Neural cell (in vitro differentiated cells): Measurements from ENCODE around the gene MS4A12. TPM values are rescaled to one million over a fixed set of nuclear protein-coding genes. Genes with fewer than 3 reads are reported as not detected.

Experiments used
- H2AFZ ChIP-seq: fragments of 200-600, 300-800 bp; sonication (generic), shearing (Covaris generic); 2 replicates; pipeline ENCODE4 v1.6.0; 2014; ENCODE audit warnings: low read depth, mild to moderate bottlenecking, antibody characterized with exemption, low read length, moderate library complexity
- H3F3A ChIP-seq: fragments of 200-600 bp; shearing (Covaris generic); 2 replicates; pipeline ENCODE4 v1.6.1; 2016; ENCODE audit warnings: mild to moderate bottlenecking, moderate library complexity, mixed read lengths, antibody characterized with exemption, low read length; ENCODE audit not compliant: insufficient read depth, poor library complexity, severe bottlenecking
- H3K27ac ChIP-seq: fragments of 200-600, 300-800 bp; sonication (generic), shearing (Covaris generic); 2 replicates; pipeline ENCODE4 v1.5.1; 2014; ENCODE audit warnings: mild to moderate bottlenecking, low read length, moderate library complexity
- H3K27me3 ChIP-seq: fragments of 300-800, 200-600 bp; sonication (generic), shearing (Covaris generic); 2 replicates; pipeline ENCODE4 v1.6.0; 2014; ENCODE audit warnings: mild to moderate bottlenecking, low read depth, low read length, moderate library complexity; ENCODE audit not compliant: insufficient read depth
- H3K36me3 ChIP-seq: fragments of 300-800, 200-600 bp; sonication (generic), shearing (Covaris generic); 2 replicates; pipeline ENCODE4 v1.5.1; 2014; ENCODE audit warnings: mild to moderate bottlenecking, antibody characterized with exemption, low read length, moderate library complexity; ENCODE audit not compliant: insufficient read depth
- H3K4me2 ChIP-seq: fragments of 300-800, 200-600 bp; sonication (generic), shearing (Covaris generic); 2 replicates; pipeline ENCODE4 v1.6.0; 2014; ENCODE audit warnings: mild to moderate bottlenecking, low read length
- H3K4me3 ChIP-seq: fragments of 300-800, 200-600 bp; sonication (generic), shearing (Covaris generic); 2 replicates; pipeline ENCODE4 v1.5.1; 2014; ENCODE audit warnings: mild to moderate bottlenecking, low read length, moderate library complexity
- H3K79me2 ChIP-seq: fragments of 200-600 bp; shearing (Covaris generic); replicated peaks from 2 replicates; pipeline ENCODE4 v1.6.0; 2014; ENCODE audit warnings: mild to moderate bottlenecking, low read length, moderate library complexity; ENCODE audit not compliant: insufficient read depth
- H3K9ac ChIP-seq: fragments of 300-800, 200-600 bp; sonication (generic), shearing (Covaris generic); 2 replicates; pipeline ENCODE4 v1.6.1; 2016; ENCODE audit warnings: mild to moderate bottlenecking, low read length, mixed read lengths
- H3K9me2 ChIP-seq: fragments of 200-600 bp; shearing (Covaris generic); 2 replicates; pipeline ENCODE4 v1.6.1; 2016; ENCODE audit warnings: mild to moderate bottlenecking, low read length, mixed read lengths; ENCODE audit not compliant: insufficient read depth
- H3K9me3 ChIP-seq: fragments of 200-600, 300-800 bp; sonication (generic), shearing (Covaris generic); 2 replicates; pipeline ENCODE4 v1.6.1; 2016; ENCODE audit warnings: mild to moderate bottlenecking, mixed run types, low read length, moderate library complexity, mixed read lengths
- H4K20me1 ChIP-seq: fragments of 200-600 bp; shearing (Covaris generic); 2 replicates; pipeline ENCODE4 v1.6.1; 2016; ENCODE audit warnings: mild to moderate bottlenecking, mixed run types; ENCODE audit not compliant: insufficient read depth
- CTCF ChIP-seq: fragments of 450-650 bp; IDR thresholded peaks from 2 replicates; pipeline ENCODE4 v1.5.1; 2014; ENCODE audit warnings: antibody characterized with exemption, mild to moderate bottlenecking, moderate library complexity; ENCODE audit not compliant: poor library complexity, severe bottlenecking
- EP300 ChIP-seq: fragments of 450-650 bp; conservative IDR thresholded peaks from 2 replicates; pipeline ENCODE4 v1.6.1; 2014; ENCODE audit warnings: antibody characterized with exemption, mild to moderate bottlenecking, moderate library complexity; ENCODE audit not compliant: poor library complexity, severe bottlenecking
- EZH2 ChIP-seq: fragments of 200-600, 300-800 bp; shearing (Covaris generic), sonication (generic); IDR thresholded peaks from 2 replicates; pipeline ENCODE4 v1.6.1; 2014; ENCODE audit warnings: antibody characterized with exemption, low read length, borderline replicate concordance, mild to moderate bottlenecking; ENCODE audit not compliant: insufficient read depth, poor library complexity, severe bottlenecking
- MXI1 ChIP-seq: fragments of 450-650 bp; conservative IDR thresholded peaks from 2 replicates; pipeline ENCODE4 v1.6.1; 2014; ENCODE audit warnings: antibody characterized with exemption, mild to moderate bottlenecking; ENCODE audit not compliant: poor library complexity, severe bottlenecking
- POLR2AphosphoS5 ChIP-seq: IDR thresholded peaks from 2 replicates; pipeline ENCODE4 v1.6.1; 2012
- RAD21 ChIP-seq: fragments of 450-650 bp; conservative IDR thresholded peaks from 2 replicates; pipeline ENCODE4 v1.6.1; 2014; ENCODE audit warnings: antibody characterized with exemption, mild to moderate bottlenecking, moderate library complexity
- REST ChIP-seq: IDR thresholded peaks from 2 replicates; pipeline ENCODE4 v1.6.1; 2012; ENCODE audit warnings: borderline replicate concordance
- SMC3 ChIP-seq: fragments of 450-650 bp; conservative IDR thresholded peaks from 2 replicates; pipeline ENCODE4 v1.6.1; 2014; ENCODE audit warnings: antibody characterized with exemption, mild to moderate bottlenecking, moderate library complexity; ENCODE audit not compliant: poor library complexity
- TAF1 ChIP-seq: IDR thresholded peaks from 2 replicates; pipeline ENCODE4 v1.6.1; 2012; ENCODE audit warnings: low read depth
- polyA plus RNA-seq: library from polyadenylated mRNA; depleted of rRNA; stranded (reverse); fragments of >200 nt; gene quantifications from 2 replicates; pipeline ENCODE4 v1.2.3, GENCODE V29; 2014

MS4A12 gene
- polyA plus RNA-seq, 1 donor from 2014 or later: not detected

DNA sequence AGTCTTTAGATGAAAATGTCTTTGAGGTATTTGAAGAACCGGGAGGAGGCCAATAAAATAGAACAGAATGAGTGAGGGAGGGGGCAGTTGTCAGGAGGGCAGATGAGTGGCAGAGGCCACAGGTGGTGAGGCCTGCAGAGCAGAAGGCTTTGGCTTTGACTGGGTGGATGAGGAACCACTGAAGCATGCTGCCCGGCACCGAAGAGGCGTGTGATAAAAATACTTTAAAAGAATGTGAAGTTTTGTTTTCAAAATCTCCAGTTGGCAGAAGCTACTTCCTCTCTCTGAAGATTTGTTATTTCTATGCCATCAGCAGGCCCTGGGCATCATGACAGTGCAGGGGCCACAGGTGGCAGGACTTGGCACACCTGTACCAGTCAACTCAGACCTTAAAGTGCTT, 6.3 kb downstream of the MS4A12 start:
- no peak overlapping the region for H3K4me2 ChIP-seq
- H3K27ac ChIP-seq: no peak overlapping the region
- no peaks in the 10 kb centered on the region for H3K27me3 ChIP-seq
- H4K20me1 ChIP-seq: no peaks in the 10 kb centered on the region
- no peak for TF ChIP-seq CTCF
- TF ChIP-seq TAF1: no peak
- TF ChIP-seq REST: no peak
- TF ChIP-seq EZH2: no peak
- TF ChIP-seq SMC3: no peak
- TF ChIP-seq MXI1: no peak
- no peak for TF ChIP-seq EP300
- no peak for TF ChIP-seq POLR2AphosphoS5
- no peak for TF ChIP-seq RAD21
- no peaks in the 10 kb centered on the region for H3K36me3 ChIP-seq
- H3K9me2 ChIP-seq: no peaks in the 10 kb centered on the region
- H3F3A ChIP-seq: no peaks in the 10 kb centered on the region
- H2AFZ ChIP-seq: no peak overlapping the region
- no peaks in the 10 kb centered on the region for H3K9me3 ChIP-seq
- no peak overlapping the region for H3K9ac ChIP-seq
- H3K79me2 ChIP-seq: no peaks in the 10 kb centered on the region
- no peak overlapping the region for H3K4me3 ChIP-seq

- Histone ChIP-seq H3K79me2 (no peaks in the 10 kb centered on the region), H3K27me3 (no peaks in the 10 kb centered on the region), H3K36me3 (no peaks in the 10 kb centered on the region), H3K9ac (no peak overlapping the region), H3K4me3 (no peak overlapping the region), H3K9me3 (no peaks in the 10 kb centered on the region), H3K4me2 (no peak overlapping the region), H3K9me2 (no peaks in the 10 kb centered on the region), H2AFZ (no peak overlapping the region), H3K27ac (no peak overlapping the region), H3F3A (no peaks in the 10 kb centered on the region), H4K20me1 (no peaks in the 10 kb centered on the region)
- TF ChIP-seq REST (no peak), EZH2 (no peak), MXI1 (no peak), EP300 (no peak), RAD21 (no peak), POLR2AphosphoS5 (no peak), CTCF (no peak), TAF1 (no peak), SMC3 (no peak)
Observed at GRCh38 chr11:60500276-60500910, 7.8 kb downstream of the MS4A12 start.
